Left renal pelvis (tissue), 4 donors: ENCODE results near the gene LAMA5. TPM values are rescaled to one million over a fixed set of nuclear protein-coding genes. Genes with fewer than 3 reads are reported as not detected.

Source experiments
- DNase-seq, 4 donors: peaks; one replicate each; pipeline ENCODE4 v3.0.0-alpha.2; 2013; ENCODE audit warnings: low read depth in 4 of 4, low spot score in 3 of 4
- polyA plus RNA-seq, 4 donors: library from polyadenylated mRNA; unstranded; fragments of 120-200 nt; gene quantifications; one replicate each; pipeline ENCODE4 v1.2.1, GENCODE V29; 2013; ENCODE audit not compliant: insufficient read length in 4 of 4

The LAMA5 gene
- polyA plus RNA-seq, 4 donors = 32.0 to 182 (median 104) TPM

GRCh38 chr20:62296724-62297448 is 70.2 kb downstream of the LAMA5 start:
- DNase-seq = no peak

GRCh38 chr20:62294516-62294915 is 72.6 kb downstream of the LAMA5 start:
- DNase-seq = no peak

- DNase-seq = no peak
Measured at GRCh38 chr20:62293946-62294345, 73.2 kb downstream of the LAMA5 start.

GRCh38 chr20:62293111-62293784 is 73.9 kb downstream of the LAMA5 start:
- DNase-seq = no peak

- no peak for DNase-seq
Measured at GRCh38 chr20:62292108-62292507, 75.0 kb downstream of the LAMA5 start.

GRCh38 chr20:62291251-62292066 is 75.7 kb downstream of the LAMA5 start:
- DNase-seq = no peak

GRCh38 chr20:62289898-62290297 is 77.2 kb downstream of the LAMA5 start:
- no peak for DNase-seq

- DNase-seq = no peak
Measured at GRCh38 chr20:62289131-62289530, 78.0 kb downstream of the LAMA5 start.

- DNase-seq = no peak
Measured at GRCh38 chr20:62288535-62289105, 78.5 kb downstream of the LAMA5 start.

GRCh38 chr20:62287759-62288534 is 79.2 kb downstream of the LAMA5 start:
- DNase-seq = no peak

- no peak for DNase-seq
Measured at GRCh38 chr20:62287129-62287528, 80.0 kb downstream of the LAMA5 start.

GRCh38 chr20:62286493-62287064 is 80.5 kb downstream of the LAMA5 start:
- no peak for DNase-seq

- no peak for DNase-seq
Measured at GRCh38 chr20:62285722-62286121, 81.4 kb downstream of the LAMA5 start.

GRCh38 chr20:62285151-62285550 is 82.0 kb downstream of the LAMA5 start:
- no peak for DNase-seq

GRCh38 chr20:62284448-62284847 is 82.7 kb downstream of the LAMA5 start:
- DNase-seq = no peak

GRCh38 chr20:62282877-62283503 is 84.1 kb downstream of the LAMA5 start:
- no peak for DNase-seq

- no peak for DNase-seq
Measured at GRCh38 chr20:62282103-62282502, 85.0 kb downstream of the LAMA5 start.

- DNase-seq = no peak
Measured at GRCh38 chr20:62281161-62281933, 85.8 kb downstream of the LAMA5 start.

GRCh38 chr20:62280303-62280702 is 86.8 kb downstream of the LAMA5 start:
- no peak for DNase-seq
